Suprapubic skin (tissue), 3 donors: Measurements from ENCODE around the gene HOXA7.

Source experiments
- EP300 ChIP-seq: sonication (generic); formaldehyde crosslinking; IDR thresholded peaks from one replicate; pipeline ENCODE4 v1.6.1; 2017; ENCODE audit warnings: antibody characterized with exemption
- TF ChIP-seq, protein P1 (sequence below), 2 donors: fragments of 200-600 bp in 1 of 2; fragments of 450-650 bp in 1 of 2; sonication (generic) in 1 of 2; IDR thresholded peaks; one replicate each; pipeline ENCODE4 v1.5.1; 2016 to 2019; ENCODE audit warnings: antibody characterized with exemption in 2 of 2, mild to moderate bottlenecking in 1 of 2, moderate library complexity in 1 of 2

DNA sequence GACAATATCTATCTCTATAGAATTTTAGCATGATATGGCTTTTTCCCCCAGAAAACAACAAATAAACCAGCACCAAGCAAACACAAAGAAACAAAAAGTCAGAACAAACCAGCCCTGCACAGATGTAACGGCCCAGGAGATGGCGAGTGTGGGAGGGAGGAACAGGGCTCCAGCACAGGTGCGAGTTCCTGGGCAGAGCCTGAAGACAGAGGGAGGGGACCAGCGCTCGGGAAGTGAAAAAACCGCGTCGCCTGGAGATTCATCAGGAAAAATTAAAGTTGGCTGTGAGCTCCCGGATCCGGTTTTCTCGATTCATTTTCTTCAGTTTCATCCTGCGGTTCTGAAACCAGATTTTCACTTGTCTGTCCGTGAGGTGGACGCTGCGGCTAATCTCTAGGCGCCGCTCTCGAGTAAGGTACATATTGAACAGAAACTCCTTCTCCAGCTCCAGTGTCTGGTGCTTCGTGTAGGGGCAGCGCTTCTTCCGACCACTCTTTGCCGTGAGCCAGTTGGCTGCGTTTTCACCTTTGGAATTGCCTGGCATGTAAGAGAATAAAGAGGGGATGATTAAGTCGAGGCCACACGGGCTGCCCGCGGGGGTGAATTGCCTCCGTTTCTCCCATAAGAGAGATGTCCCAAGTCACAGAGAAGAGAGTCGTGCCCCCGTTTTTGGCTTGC lies 15.3 kb upstream of the HOXA7 start:
- TF ChIP-seq, protein P1, sequence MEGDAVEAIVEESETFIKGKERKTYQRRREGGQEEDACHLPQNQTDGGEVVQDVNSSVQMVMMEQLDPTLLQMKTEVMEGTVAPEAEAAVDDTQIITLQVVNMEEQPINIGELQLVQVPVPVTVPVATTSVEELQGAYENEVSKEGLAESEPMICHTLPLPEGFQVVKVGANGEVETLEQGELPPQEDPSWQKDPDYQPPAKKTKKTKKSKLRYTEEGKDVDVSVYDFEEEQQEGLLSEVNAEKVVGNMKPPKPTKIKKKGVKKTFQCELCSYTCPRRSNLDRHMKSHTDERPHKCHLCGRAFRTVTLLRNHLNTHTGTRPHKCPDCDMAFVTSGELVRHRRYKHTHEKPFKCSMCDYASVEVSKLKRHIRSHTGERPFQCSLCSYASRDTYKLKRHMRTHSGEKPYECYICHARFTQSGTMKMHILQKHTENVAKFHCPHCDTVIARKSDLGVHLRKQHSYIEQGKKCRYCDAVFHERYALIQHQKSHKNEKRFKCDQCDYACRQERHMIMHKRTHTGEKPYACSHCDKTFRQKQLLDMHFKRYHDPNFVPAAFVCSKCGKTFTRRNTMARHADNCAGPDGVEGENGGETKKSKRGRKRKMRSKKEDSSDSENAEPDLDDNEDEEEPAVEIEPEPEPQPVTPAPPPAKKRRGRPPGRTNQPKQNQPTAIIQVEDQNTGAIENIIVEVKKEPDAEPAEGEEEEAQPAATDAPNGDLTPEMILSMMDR (IDR thresholded peaks at IDR 0.05), result no peak
- TF ChIP-seq EP300, result no peak
